ENCODE measurements around the gene SYCP3. TPM values are rescaled to one million over a fixed set of nuclear protein-coding genes. Genes with fewer than 3 reads are reported as not detected.

SYCP3 gene
- total RNA-seq, 1 donor from 2014 or later = not detected

GRCh38 chr12:101777485-101777884, 38.2 kb upstream of the SYCP3 start:
- TF ChIP-seq CTCF (conservative IDR thresholded peaks at IDR 0.05) = no peak
- Mint-ChIP-seq H3K27ac (ENCODE audit: unreplicated experiment) (peak overlapping the region; percentile 15), H3K4me1 (peaks cover 21% of the 10 kb centered on the region), H3K27me3 (ENCODE audit: low read depth) (no peaks in the 10 kb centered on the region), H3K36me3 (ENCODE audit: low read depth) (peaks cover 2% of the 10 kb centered on the region), H3K4me3 (no peak overlapping the region), H3K9me3 (no peaks in the 10 kb centered on the region)
- no peak for DNase-seq (ENCODE audit: low read depth, low spot score)

- Mint-ChIP-seq H3K9me3 (no peaks in the 10 kb centered on the region), H3K36me3 (ENCODE audit: low read depth) (peaks cover 2% of the 10 kb centered on the region), H3K27ac (ENCODE audit: unreplicated experiment) (no peak overlapping the region), H3K27me3 (ENCODE audit: low read depth) (no peaks in the 10 kb centered on the region), H3K4me3 (no peak overlapping the region), H3K4me1 (peaks cover 21% of the 10 kb centered on the region)
- TF ChIP-seq CTCF (conservative IDR thresholded peaks at IDR 0.05) = no peak
- no peak for DNase-seq (ENCODE audit: low read depth, low spot score)
Measured at GRCh38 chr12:101775816-101776215, 36.6 kb upstream of the SYCP3 start.

- no peak overlapping the region for H3K4me3 Mint-ChIP-seq
- no peak overlapping the region for H3K27ac Mint-ChIP-seq (ENCODE audit: unreplicated experiment)
- TF ChIP-seq CTCF (conservative IDR thresholded peaks at IDR 0.05) = peak; percentile 97
- no peaks in the 10 kb centered on the region for H3K36me3 Mint-ChIP-seq (ENCODE audit: low read depth)
- H3K27me3 Mint-ChIP-seq (ENCODE audit: low read depth) = no peaks in the 10 kb centered on the region
- DNase-seq (ENCODE audit: low read depth, low spot score) = peak; percentile 58
- H3K9me3 Mint-ChIP-seq = no peaks in the 10 kb centered on the region
- H3K4me1 Mint-ChIP-seq = peaks cover 17% of the 10 kb centered on the region
Measured at GRCh38 chr12:101773650-101774162, 34.4 kb upstream of the SYCP3 start.

GRCh38 chr12:101772012-101772775, 32.9 kb upstream of the SYCP3 start:
- Mint-ChIP-seq H3K4me1 (peaks cover 4% of the 10 kb centered on the region), H3K27ac (ENCODE audit: unreplicated experiment) (no peak overlapping the region), H3K36me3 (ENCODE audit: low read depth) (no peaks in the 10 kb centered on the region), H3K27me3 (ENCODE audit: low read depth) (no peaks in the 10 kb centered on the region), H3K9me3 (no peaks in the 10 kb centered on the region), H3K4me3 (no peak overlapping the region)
- TF ChIP-seq CTCF (conservative IDR thresholded peaks at IDR 0.05) = no peak
- DNase-seq (ENCODE audit: low read depth, low spot score) = no peak

- Mint-ChIP-seq H3K27ac (ENCODE audit: unreplicated experiment) (no peak overlapping the region), H3K27me3 (ENCODE audit: low read depth) (no peaks in the 10 kb centered on the region), H3K4me1 (no peaks in the 10 kb centered on the region), H3K36me3 (ENCODE audit: low read depth) (no peaks in the 10 kb centered on the region), H3K9me3 (no peaks in the 10 kb centered on the region), H3K4me3 (no peak overlapping the region)
- TF ChIP-seq CTCF (conservative IDR thresholded peaks at IDR 0.05) = no peak
- no peak for DNase-seq (ENCODE audit: low read depth, low spot score)
Measured at GRCh38 chr12:101769865-101770264, 30.6 kb upstream of the SYCP3 start.

Data from neural crest cell (in vitro differentiated cells).